ENCODE results near the gene MRPS16.

DNA sequence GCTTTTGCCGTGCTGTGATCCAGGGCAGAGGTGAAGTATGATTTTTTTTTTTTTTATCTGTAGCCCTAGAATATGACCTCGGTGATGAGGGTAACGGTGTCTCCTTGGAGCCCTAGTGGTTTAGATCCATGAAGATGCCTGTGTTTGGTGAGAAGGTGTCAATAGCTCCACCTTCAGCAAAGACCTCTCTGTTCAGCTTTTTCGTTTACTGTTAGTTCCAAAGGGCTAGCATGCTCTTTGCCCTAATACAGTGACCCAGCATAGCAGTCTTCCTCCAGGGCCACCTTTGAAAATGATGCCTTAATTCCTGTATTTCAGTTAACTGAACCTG lies 746 bp upstream of the MRPS16 start:
- TF ChIP-seq CTBP1 (IDR thresholded peaks at IDR 0.05; ENCODE audit: borderline replicate concordance) (no peak), HDGF (IDR thresholded peaks at IDR 0.05; ENCODE audit: borderline replicate concordance) (no peak), SP1 (IDR thresholded peaks at IDR 0.05) (no peak), FOXA1 (IDR thresholded peaks at IDR 0.05) (no peak), SUZ12 (IDR thresholded peaks at IDR 0.05) (no peak), NFRKB (IDR thresholded peaks at IDR 0.05) (no peak), BHLHE40 (IDR thresholded peaks at IDR 0.05; ENCODE audit: borderline replicate concordance) (no peak), FOXM1 (IDR thresholded peaks at IDR 0.05; ENCODE audit: borderline replicate concordance) (no peak), TARDBP (IDR thresholded peaks at IDR 0.05) (no peak), LEF1 (IDR thresholded peaks at IDR 0.05; ENCODE audit: borderline replicate concordance) (no peak), ELF4 (IDR thresholded peaks at IDR 0.05) (no peak)
- TF ChIP-seq, protein P1, sequence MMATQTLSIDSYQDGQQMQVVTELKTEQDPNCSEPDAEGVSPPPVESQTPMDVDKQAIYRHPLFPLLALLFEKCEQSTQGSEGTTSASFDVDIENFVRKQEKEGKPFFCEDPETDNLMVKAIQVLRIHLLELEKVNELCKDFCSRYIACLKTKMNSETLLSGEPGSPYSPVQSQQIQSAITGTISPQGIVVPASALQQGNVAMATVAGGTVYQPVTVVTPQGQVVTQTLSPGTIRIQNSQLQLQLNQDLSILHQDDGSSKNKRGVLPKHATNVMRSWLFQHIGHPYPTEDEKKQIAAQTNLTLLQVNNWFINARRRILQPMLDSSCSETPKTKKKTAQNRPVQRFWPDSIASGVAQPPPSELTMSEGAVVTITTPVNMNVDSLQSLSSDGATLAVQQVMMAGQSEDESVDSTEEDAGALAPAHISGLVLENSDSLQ (IDR thresholded peaks at IDR 0.05): no peak
